Measurements from ENCODE around the gene MAGI3. TPM values are rescaled to one million over a fixed set of nuclear protein-coding genes. Genes with fewer than 3 reads are reported as not detected.
"Not testable (repeated sequence)": the region's sequence is repeated elsewhere in the genome, so short reads cannot be mapped to it uniquely, and the experiment has no call there.

MAGI3 gene
- total RNA-seq, 1 donor from 2014 or later, result 4.1 TPM

DNA sequence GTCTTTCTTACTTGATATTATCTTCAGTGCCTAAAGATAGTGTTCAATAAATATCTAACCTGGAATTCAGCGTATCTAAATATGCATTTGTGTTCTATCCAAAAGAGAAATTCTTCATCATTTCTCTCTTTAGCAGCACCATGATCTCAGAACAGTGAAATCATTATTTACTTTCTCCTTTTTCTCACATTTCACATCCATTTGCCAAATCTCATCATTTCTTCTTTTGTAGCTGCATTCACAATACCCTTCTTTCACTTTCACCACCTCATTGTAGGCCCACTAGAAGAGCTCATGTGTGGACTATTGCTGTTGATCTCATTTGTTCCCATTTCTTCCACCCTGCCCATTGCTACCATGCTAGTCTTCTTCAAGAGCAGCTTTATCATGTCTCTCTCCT, 191.0 kb downstream of the MAGI3 start:
- H3K4me1 Mint-ChIP-seq (ENCODE audit: low read depth), result no peaks in the 10 kb centered on the region
- H3K4me3 Mint-ChIP-seq (ENCODE audit: low read depth), result no peak overlapping the region
- H3K9me3 Mint-ChIP-seq, result no peaks in the 10 kb centered on the region
- H3K27me3 Mint-ChIP-seq (ENCODE audit: low read depth), result no peaks in the 10 kb centered on the region
- no peak for DNase-seq (ENCODE audit: low spot score)
- H3K36me3 Mint-ChIP-seq (ENCODE audit: low read depth), result no peaks in the 10 kb centered on the region
- H3K27ac Mint-ChIP-seq, result no peak overlapping the region
- intact Hi-C loops (cut with micrococcal nuclease), result no loop called here

DNA sequence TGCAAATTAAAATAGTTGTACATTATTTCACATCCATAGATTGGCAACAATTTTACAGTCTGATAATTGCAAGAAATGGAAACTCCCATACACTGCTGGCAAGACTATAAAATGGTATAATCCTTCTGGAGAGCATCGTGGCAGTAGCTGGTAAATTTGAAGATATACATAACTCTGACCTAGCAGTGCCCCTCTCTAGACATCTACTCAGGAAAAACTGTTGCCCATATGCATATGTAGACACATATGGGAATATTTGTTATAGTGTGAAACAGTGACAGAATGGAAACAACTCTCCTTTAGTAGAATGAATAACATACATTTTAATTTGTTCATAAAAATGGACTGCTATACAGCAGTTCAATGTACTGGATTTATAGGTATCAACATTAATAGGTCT, 191.8 kb downstream of the MAGI3 start:
- H3K27ac Mint-ChIP-seq, result no peak overlapping the region
- DNase-seq (ENCODE audit: low spot score), result no peak
- no peak overlapping the region for H3K4me3 Mint-ChIP-seq (ENCODE audit: low read depth)
- intact Hi-C loops (cut with micrococcal nuclease), result no loop called here
- no peaks in the 10 kb centered on the region for H3K9me3 Mint-ChIP-seq
- no peaks in the 10 kb centered on the region for H3K27me3 Mint-ChIP-seq (ENCODE audit: low read depth)
- no peaks in the 10 kb centered on the region for H3K36me3 Mint-ChIP-seq (ENCODE audit: low read depth)
- H3K4me1 Mint-ChIP-seq (ENCODE audit: low read depth), result no peaks in the 10 kb centered on the region

DNA sequence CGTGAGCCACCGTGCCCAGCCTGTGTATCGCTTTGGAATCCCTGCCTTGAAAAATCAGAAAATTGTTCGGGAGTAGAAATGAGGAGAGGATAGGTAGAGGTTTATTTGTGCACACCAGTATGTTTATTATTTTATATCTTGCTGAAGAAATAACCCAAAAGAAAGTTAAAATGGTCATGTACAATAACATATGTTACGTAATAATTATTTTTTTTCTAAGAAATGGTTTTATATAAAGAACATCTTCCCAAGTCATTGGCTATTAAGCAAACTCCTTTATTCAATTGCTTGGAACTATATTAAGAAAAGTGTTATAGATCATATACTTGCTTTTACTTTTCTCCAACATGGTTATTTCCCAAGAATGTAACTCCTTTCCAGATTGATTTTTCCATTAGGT, 197.2 kb downstream of the MAGI3 start:
- Mint-ChIP-seq H3K4me1 (ENCODE audit: low read depth) (no peaks in the 10 kb centered on the region), H3K9me3 (no peaks in the 10 kb centered on the region), H3K36me3 (ENCODE audit: low read depth) (no peaks in the 10 kb centered on the region), H3K27ac (no peak overlapping the region), H3K27me3 (ENCODE audit: low read depth) (no peaks in the 10 kb centered on the region), H3K4me3 (ENCODE audit: low read depth) (no peak overlapping the region)
- intact Hi-C loops (cut with micrococcal nuclease), result no loop called here
- DNase-seq (ENCODE audit: low spot score), result no peak

DNA sequence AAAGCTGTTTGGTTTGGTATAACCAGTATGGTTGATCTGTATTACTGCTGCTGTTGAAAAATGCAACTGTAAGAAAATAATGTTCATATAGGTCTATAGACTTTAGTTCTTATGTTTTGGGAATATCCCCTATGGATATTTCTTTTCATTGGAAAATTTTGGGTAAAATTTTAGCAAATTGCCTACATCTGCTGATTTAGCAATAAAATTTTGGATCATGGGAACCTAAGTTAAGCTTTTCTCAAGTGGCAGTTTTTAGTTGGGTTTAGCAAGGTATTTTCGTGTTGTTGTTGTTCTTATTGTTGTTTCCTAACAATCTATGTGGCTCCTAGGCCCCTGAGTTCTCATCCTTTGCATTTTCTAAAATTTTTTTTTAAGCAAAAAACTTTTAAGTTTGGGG, 201.9 kb downstream of the MAGI3 start:
- DNase-seq (ENCODE audit: low spot score), result no peak
- no peaks in the 10 kb centered on the region for H3K36me3 Mint-ChIP-seq (ENCODE audit: low read depth)
- intact Hi-C loops (cut with micrococcal nuclease), result no loop called here
- H3K4me3 Mint-ChIP-seq (ENCODE audit: low read depth), result no peak overlapping the region
- H3K9me3 Mint-ChIP-seq, result peaks cover 12% of the 10 kb centered on the region
- no peaks in the 10 kb centered on the region for H3K27me3 Mint-ChIP-seq (ENCODE audit: low read depth)
- H3K4me1 Mint-ChIP-seq (ENCODE audit: low read depth), result no peaks in the 10 kb centered on the region
- no peak overlapping the region for H3K27ac Mint-ChIP-seq

DNA sequence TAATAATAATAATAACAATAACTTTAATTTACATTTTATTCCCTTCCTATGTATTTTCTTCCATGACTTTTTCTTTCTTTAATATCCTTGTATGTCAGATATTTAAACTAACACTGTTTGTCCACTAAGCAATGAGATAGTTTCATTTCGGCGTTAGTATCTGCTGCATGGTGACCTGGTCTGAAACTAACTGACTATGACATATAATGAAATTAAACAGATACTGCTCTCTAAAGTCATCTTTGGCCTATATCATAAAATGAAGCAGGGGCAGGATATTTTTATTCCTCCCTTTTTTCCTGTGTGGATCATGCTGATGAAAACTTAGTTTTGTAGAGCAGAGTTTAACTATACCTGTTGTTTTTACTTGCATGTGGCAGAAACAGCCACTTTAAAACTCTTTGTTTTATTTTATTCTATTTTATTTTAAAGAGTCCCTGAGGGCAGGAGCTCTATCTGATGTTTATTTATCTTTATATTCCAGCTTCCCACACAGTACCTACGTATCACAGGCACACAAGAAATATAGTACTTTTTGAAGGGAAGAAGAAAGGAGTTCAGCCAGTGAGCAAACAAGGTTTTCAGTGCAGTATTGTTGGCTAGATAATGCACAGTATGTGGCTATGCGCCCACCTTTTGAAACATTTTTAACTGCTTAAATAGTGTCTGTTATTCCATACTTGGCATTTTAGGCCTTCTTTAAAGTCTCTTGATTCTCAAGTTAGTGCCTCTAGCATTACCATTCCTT, 203.4 kb downstream of the MAGI3 start:
- intact Hi-C loops (cut with micrococcal nuclease), result no loop called here
- no peak for DNase-seq (ENCODE audit: low spot score)
- Mint-ChIP-seq H3K4me1 (ENCODE audit: low read depth) (no peaks in the 10 kb centered on the region), H3K27ac (no peak overlapping the region), H3K27me3 (ENCODE audit: low read depth) (no peaks in the 10 kb centered on the region), H3K9me3 (peaks cover 25% of the 10 kb centered on the region), H3K36me3 (ENCODE audit: low read depth) (peaks cover 7% of the 10 kb centered on the region), H3K4me3 (ENCODE audit: low read depth) (no peak overlapping the region)

- H3K9me3 Mint-ChIP-seq, result peaks cover 13% of the 10 kb centered on the region
- H3K4me3 Mint-ChIP-seq (ENCODE audit: low read depth); H3K27ac Mint-ChIP-seq; intact Hi-C loops (cut with micrococcal nuclease); H3K36me3 Mint-ChIP-seq (ENCODE audit: low read depth); H3K27me3 Mint-ChIP-seq (ENCODE audit: low read depth); DNase-seq (ENCODE audit: low spot score): not testable (repeated sequence)
- peaks cover 12% of the 10 kb centered on the region for H3K4me1 Mint-ChIP-seq (ENCODE audit: low read depth)
These were observed 214.2 kb downstream of the MAGI3 start for GRCh38 chr1:113604466-113604865.

DNA sequence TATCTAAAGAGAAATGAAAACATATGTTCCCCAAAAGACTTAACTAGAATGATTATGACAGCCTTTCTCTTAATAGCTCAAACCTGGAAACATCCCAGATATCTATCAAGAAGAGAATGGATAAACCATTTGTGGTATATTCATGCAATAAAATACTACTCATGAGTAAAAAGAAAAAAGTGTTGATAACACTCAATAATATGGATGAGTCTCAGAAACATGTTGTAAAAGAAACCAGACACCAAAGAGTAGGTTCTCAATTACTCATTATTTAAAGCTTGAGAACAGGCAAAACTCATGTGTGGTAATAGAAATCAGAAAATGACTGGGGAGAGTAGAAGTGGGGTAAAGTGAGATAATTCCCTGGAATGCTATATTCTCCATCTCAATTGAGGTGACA, 214.8 kb downstream of the MAGI3 start:
- peaks cover 12% of the 10 kb centered on the region for H3K4me1 Mint-ChIP-seq (ENCODE audit: low read depth)
- no peaks in the 10 kb centered on the region for H3K36me3 Mint-ChIP-seq (ENCODE audit: low read depth)
- no peak for DNase-seq (ENCODE audit: low spot score)
- peaks cover 13% of the 10 kb centered on the region for H3K9me3 Mint-ChIP-seq
- no peak overlapping the region for H3K4me3 Mint-ChIP-seq (ENCODE audit: low read depth)
- no peak overlapping the region for H3K27ac Mint-ChIP-seq
- H3K27me3 Mint-ChIP-seq (ENCODE audit: low read depth), result no peaks in the 10 kb centered on the region
- intact Hi-C loops (cut with micrococcal nuclease), result no loop called here

DNA sequence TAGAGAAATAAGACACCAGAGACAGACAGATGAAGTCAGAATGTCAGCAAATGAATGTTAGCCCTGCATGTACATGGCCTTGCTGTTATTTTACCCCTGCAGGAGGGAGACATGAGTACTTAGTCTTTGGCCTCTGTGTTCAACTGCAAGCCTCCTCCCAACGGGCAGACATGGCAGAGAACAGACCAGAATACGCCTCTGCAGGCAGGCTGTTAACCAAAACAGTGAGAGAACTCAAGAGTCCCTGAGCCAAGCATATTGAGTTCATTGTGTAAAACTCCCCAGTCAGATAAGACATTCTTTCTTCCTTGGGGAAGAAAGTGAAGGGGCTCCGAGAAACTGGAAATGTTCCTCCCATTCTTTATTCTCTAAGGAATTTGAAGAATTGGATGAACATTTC, 218.1 kb downstream of the MAGI3 start:
- no peaks in the 10 kb centered on the region for H3K27me3 Mint-ChIP-seq (ENCODE audit: low read depth)
- peaks cover 4% of the 10 kb centered on the region for H3K9me3 Mint-ChIP-seq
- intact Hi-C loops (cut with micrococcal nuclease), result no loop called here
- no peak overlapping the region for H3K4me3 Mint-ChIP-seq (ENCODE audit: low read depth)
- no peak overlapping the region for H3K27ac Mint-ChIP-seq
- H3K36me3 Mint-ChIP-seq (ENCODE audit: low read depth), result no peaks in the 10 kb centered on the region
- DNase-seq (ENCODE audit: low spot score), result no peak
- peaks cover 2% of the 10 kb centered on the region for H3K4me1 Mint-ChIP-seq (ENCODE audit: low read depth)

DNA sequence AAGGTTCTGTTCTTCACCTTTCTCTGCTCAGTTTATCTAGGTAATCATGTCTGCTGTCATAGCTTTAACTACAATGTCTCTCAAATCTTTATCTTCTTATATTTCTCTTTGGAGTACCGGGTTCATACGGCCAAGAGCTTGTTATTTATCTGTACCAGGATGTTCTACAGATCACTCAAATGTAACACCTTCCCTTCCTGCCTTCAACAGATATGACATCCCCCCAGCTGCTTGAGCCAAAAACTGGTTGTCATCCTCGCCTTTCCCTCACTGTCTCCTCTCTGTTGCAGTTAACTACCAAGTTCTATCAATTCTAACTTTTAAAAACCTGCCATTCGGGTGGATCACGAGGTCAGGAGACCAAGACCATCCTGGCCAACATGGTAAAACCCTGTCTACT, 220.1 kb downstream of the MAGI3 start:
- Mint-ChIP-seq H3K4me1 (ENCODE audit: low read depth) (peaks cover 1% of the 10 kb centered on the region), H3K36me3 (ENCODE audit: low read depth) (no peaks in the 10 kb centered on the region), H3K27ac (no peak overlapping the region), H3K9me3 (no peaks in the 10 kb centered on the region), H3K4me3 (ENCODE audit: low read depth) (no peak overlapping the region), H3K27me3 (ENCODE audit: low read depth) (peaks cover 1% of the 10 kb centered on the region)
- DNase-seq (ENCODE audit: low spot score), result no peak
- intact Hi-C loops (cut with micrococcal nuclease), result no loop called here

- no peaks in the 10 kb centered on the region for H3K9me3 Mint-ChIP-seq
- H3K4me3 Mint-ChIP-seq (ENCODE audit: low read depth), result no peak overlapping the region
- no peak overlapping the region for H3K27ac Mint-ChIP-seq
- peaks cover 1% of the 10 kb centered on the region for H3K27me3 Mint-ChIP-seq (ENCODE audit: low read depth)
- H3K4me1 Mint-ChIP-seq (ENCODE audit: low read depth), result peaks cover 6% of the 10 kb centered on the region
- H3K36me3 Mint-ChIP-seq (ENCODE audit: low read depth), result no peaks in the 10 kb centered on the region
- intact Hi-C loops (cut with micrococcal nuclease), result no loop called here
- no peak for DNase-seq (ENCODE audit: low spot score)
These were observed 225.1 kb downstream of the MAGI3 start for GRCh38 chr1:113615425-113615824.

GRCh38 chr1:113616156-113616555, 225.8 kb downstream of the MAGI3 start:
- no peak overlapping the region for H3K4me3 Mint-ChIP-seq (ENCODE audit: low read depth)
- DNase-seq (ENCODE audit: low spot score), result no peak
- H3K27ac Mint-ChIP-seq, result no peak overlapping the region
- H3K9me3 Mint-ChIP-seq, result no peaks in the 10 kb centered on the region
- peaks cover 6% of the 10 kb centered on the region for H3K4me1 Mint-ChIP-seq (ENCODE audit: low read depth)
- H3K36me3 Mint-ChIP-seq (ENCODE audit: low read depth), result no peaks in the 10 kb centered on the region
- peaks cover 1% of the 10 kb centered on the region for H3K27me3 Mint-ChIP-seq (ENCODE audit: low read depth)
- intact Hi-C loops (cut with micrococcal nuclease), result no loop called here

DNA sequence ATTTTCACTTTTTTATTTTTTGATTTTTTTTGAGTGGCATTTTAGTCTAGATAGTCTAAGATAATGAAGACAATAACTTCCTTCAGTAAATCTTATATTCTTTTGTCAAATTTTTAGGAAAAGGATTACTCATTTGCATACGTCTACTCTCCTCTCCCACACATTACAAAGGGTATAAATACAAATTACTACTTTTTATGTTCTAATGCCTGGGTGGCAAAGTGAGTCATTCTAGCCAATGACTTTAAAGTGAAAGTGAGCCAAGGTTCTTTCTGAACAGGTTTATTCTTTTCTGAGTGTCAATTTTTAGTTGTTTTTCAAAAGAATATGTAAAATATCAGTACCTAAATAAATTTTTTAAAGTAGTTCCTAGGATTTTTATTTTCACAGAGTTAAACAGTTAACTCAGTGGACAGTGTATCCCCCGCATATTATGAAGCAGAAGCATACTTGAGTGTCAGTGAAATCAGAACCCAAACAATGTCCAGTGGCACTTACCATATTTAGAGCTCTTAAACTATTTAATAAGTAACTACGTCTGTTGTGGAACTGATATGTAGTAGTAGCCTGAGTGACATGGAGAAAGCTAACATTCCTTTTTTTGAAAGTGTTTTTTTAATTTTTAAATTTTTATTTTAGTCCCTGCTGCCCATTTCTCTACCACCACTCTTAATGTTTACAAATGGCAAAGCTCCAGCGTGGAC, 227.3 kb downstream of the MAGI3 start:
- DNase-seq (ENCODE audit: low spot score), result no peak
- H3K4me3 Mint-ChIP-seq (ENCODE audit: low read depth), result no peak overlapping the region
- intact Hi-C loops (cut with micrococcal nuclease), result no loop called here
- H3K4me1 Mint-ChIP-seq (ENCODE audit: low read depth), result peaks cover 4% of the 10 kb centered on the region
- H3K36me3 Mint-ChIP-seq (ENCODE audit: low read depth), result no peaks in the 10 kb centered on the region
- H3K27ac Mint-ChIP-seq, result no peak overlapping the region
- H3K9me3 Mint-ChIP-seq, result no peaks in the 10 kb centered on the region
- H3K27me3 Mint-ChIP-seq (ENCODE audit: low read depth), result peaks cover 1% of the 10 kb centered on the region

- H3K27ac Mint-ChIP-seq, result no peak overlapping the region
- intact Hi-C loops (cut with micrococcal nuclease), result no loop called here
- H3K4me3 Mint-ChIP-seq (ENCODE audit: low read depth), result no peak overlapping the region
- peaks cover 30% of the 10 kb centered on the region for H3K9me3 Mint-ChIP-seq
- H3K27me3 Mint-ChIP-seq (ENCODE audit: low read depth), result peaks cover 2% of the 10 kb centered on the region
- DNase-seq (ENCODE audit: low spot score), result no peak
- no peaks in the 10 kb centered on the region for H3K36me3 Mint-ChIP-seq (ENCODE audit: low read depth)
- H3K4me1 Mint-ChIP-seq (ENCODE audit: low read depth), result no peaks in the 10 kb centered on the region
These were observed 238.7 kb downstream of the MAGI3 start for GRCh38 chr1:113628997-113629396.

Measured in activated T-helper 2 cell treated with anti-CD3 and anti-CD28 coated beads, Interferon-gamma antibody, Interleukin-2, Interleukin-4, amounts not matched to agents 10 μg/mL and 5 μg/mL and 100 μg/mL, durations not matched to agents 14 hours and 24 hours and 36 hours (primary cell).